Glutamatergic neuron (in vitro differentiated cells): Measurements from ENCODE around the gene MYL12A. TPM values are rescaled to one million over a fixed set of nuclear protein-coding genes. Genes with fewer than 3 reads are reported as not detected.

ENCODE experiments used
- DNase-seq: peaks from one replicate; pipeline ENCODE4 v3.0.0; 2022
- H3K27ac Mint-ChIP-seq: one replicate; pipeline ENCODE4 v1.8.0; 2020; ENCODE audit warnings: mild to moderate bottlenecking, mixed read lengths, inconsistent platforms; ENCODE audit not compliant: unreplicated experiment
- H3K27me3 Mint-ChIP-seq: one replicate; pipeline ENCODE4 v1.8.0; 2020; ENCODE audit warnings: mild to moderate bottlenecking, moderate library complexity, mixed read lengths, inconsistent platforms; ENCODE audit not compliant: unreplicated experiment
- H3K36me3 Mint-ChIP-seq: one replicate; pipeline ENCODE4 v1.8.0; 2020; ENCODE audit warnings: mild to moderate bottlenecking, mixed read lengths, inconsistent platforms; ENCODE audit not compliant: unreplicated experiment
- H3K4me1 Mint-ChIP-seq: one replicate; pipeline ENCODE4 v1.8.0; 2020; ENCODE audit warnings: mild to moderate bottlenecking, low read depth, mixed read lengths, inconsistent platforms; ENCODE audit not compliant: unreplicated experiment
- H3K4me3 Mint-ChIP-seq: one replicate; pipeline ENCODE4 v1.8.0; 2020; ENCODE audit warnings: mild to moderate bottlenecking, mixed read lengths, inconsistent platforms; ENCODE audit not compliant: unreplicated experiment
- H3K9me3 Mint-ChIP-seq: one replicate; pipeline ENCODE4 v1.8.0; 2020; ENCODE audit warnings: mild to moderate bottlenecking, moderate library complexity, mixed read lengths, inconsistent platforms; ENCODE audit not compliant: unreplicated experiment
- total RNA-seq: library from RNA; stranded (reverse); fragmentation: NEBNext Ultra II Directional; extraction: Animal tissue kit (Norgen Biotek cat#: 25700); gene quantifications from one replicate; pipeline ENCODE4 v1.2.1, GENCODE V29; 2021; ENCODE audit not compliant: unreplicated experiment
- TF ChIP-seq, protein P1 (sequence below): fragments of 200-600 bp; sonication (generic); IDR thresholded peaks from one replicate; pipeline ENCODE4 v1.5.0; 2021; ENCODE audit not compliant: partially characterized antibody, unreplicated experiment

The MYL12A gene
- total RNA-seq, 1 donor from 2014 or later, result 175 TPM

DNA sequence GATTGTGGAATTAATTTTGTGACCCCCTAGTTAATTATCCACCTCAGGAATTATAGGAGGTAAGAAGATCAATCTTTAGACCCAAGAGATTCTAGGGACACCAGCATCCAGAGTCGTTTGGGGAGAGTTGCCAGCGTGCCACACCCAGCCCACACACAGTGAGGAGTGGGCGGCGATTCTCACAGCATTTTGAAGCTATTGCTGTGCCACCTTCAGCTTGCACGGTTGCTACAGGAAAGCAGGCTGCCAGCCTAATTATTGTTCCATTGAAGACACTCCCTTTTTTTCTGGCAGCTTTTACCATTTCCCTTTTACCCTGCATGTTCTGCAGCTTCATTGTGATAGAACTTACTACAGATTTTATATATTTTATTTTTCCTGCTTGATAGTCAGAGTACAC is 13.1 kb upstream of the MYL12A start:
- Mint-ChIP-seq H3K9me3 (peaks cover 1% of the 10 kb centered on the region), H3K36me3 (peaks cover 4% of the 10 kb centered on the region), H3K4me1 (no peaks in the 10 kb centered on the region), H3K27me3 (no peaks in the 10 kb centered on the region), H3K27ac (no peak overlapping the region), H3K4me3 (no peak overlapping the region)
- TF ChIP-seq, protein P1, sequence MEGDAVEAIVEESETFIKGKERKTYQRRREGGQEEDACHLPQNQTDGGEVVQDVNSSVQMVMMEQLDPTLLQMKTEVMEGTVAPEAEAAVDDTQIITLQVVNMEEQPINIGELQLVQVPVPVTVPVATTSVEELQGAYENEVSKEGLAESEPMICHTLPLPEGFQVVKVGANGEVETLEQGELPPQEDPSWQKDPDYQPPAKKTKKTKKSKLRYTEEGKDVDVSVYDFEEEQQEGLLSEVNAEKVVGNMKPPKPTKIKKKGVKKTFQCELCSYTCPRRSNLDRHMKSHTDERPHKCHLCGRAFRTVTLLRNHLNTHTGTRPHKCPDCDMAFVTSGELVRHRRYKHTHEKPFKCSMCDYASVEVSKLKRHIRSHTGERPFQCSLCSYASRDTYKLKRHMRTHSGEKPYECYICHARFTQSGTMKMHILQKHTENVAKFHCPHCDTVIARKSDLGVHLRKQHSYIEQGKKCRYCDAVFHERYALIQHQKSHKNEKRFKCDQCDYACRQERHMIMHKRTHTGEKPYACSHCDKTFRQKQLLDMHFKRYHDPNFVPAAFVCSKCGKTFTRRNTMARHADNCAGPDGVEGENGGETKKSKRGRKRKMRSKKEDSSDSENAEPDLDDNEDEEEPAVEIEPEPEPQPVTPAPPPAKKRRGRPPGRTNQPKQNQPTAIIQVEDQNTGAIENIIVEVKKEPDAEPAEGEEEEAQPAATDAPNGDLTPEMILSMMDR, result no peak
- no peak for DNase-seq

- Mint-ChIP-seq H3K27me3 (no peaks in the 10 kb centered on the region), H3K27ac (no peak overlapping the region)
- no peak for DNase-seq
Observed at GRCh38 chr18:3235846-3236245, 11.8 kb upstream of the MYL12A start.

DNA sequence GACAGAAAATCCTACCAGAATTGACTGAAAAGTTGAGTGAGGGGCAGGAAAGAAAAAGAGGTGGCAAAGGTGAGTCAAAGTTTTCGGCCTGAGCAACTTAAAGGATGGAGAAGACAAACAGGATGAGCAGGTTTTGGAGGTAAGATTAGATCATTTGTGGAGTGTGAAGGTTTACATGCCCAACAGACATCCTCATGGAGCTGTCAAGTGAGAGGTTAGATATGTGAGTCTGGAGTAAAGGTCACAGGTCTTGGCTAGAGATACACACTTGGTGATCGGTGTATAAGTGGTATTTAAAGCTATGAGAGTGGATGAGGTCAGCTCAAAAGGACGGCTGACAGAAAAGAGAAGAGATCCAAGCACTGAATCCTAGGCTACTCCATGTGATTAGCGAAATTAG is 11.1 kb upstream of the MYL12A start:
- H3K27me3 Mint-ChIP-seq, result no peaks in the 10 kb centered on the region
- H3K4me1 Mint-ChIP-seq, result no peaks in the 10 kb centered on the region
- TF ChIP-seq, protein P1, result no peak
- no peak for DNase-seq
- H3K9me3 Mint-ChIP-seq, result peaks cover 1% of the 10 kb centered on the region
- H3K4me3 Mint-ChIP-seq, result no peak overlapping the region
- peaks cover 14% of the 10 kb centered on the region for H3K36me3 Mint-ChIP-seq
- H3K27ac Mint-ChIP-seq, result no peak overlapping the region

More at GRCh38 chr18:3235846-3236245, 11.8 kb upstream of the MYL12A start:
- peaks cover 12% of the 10 kb centered on the region for H3K36me3 Mint-ChIP-seq
- TF ChIP-seq, protein P1, result no peak
- H3K9me3 Mint-ChIP-seq, result peaks cover 1% of the 10 kb centered on the region
- no peaks in the 10 kb centered on the region for H3K4me1 Mint-ChIP-seq
- no peak overlapping the region for H3K4me3 Mint-ChIP-seq

DNA sequence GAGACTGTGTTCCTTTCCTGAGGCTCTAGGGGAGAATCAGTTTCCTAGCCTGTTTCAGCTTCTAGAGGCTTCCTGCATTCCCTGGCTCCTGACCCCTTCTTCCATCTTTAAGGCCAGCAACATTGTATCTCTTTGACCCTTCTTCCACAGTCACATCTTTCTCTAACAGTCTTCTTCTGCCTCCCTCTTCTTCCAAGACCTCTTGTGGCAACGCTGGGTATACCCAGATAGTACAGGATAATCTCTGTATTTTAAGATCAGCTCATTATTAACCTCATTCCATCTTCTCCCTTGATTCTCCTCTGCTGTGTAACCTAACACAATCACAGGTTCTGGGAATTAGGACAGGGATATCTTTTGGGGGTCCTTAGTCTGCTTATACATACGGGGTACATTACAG is 8.9 kb upstream of the MYL12A start:
- peaks cover 1% of the 10 kb centered on the region for H3K9me3 Mint-ChIP-seq
- H3K36me3 Mint-ChIP-seq, result peaks cover 14% of the 10 kb centered on the region
- no peak overlapping the region for H3K27ac Mint-ChIP-seq
- H3K4me3 Mint-ChIP-seq, result no peak overlapping the region
- H3K27me3 Mint-ChIP-seq, result no peaks in the 10 kb centered on the region
- TF ChIP-seq, protein P1, result no peak
- DNase-seq, result no peak
- H3K4me1 Mint-ChIP-seq, result no peaks in the 10 kb centered on the region

DNA sequence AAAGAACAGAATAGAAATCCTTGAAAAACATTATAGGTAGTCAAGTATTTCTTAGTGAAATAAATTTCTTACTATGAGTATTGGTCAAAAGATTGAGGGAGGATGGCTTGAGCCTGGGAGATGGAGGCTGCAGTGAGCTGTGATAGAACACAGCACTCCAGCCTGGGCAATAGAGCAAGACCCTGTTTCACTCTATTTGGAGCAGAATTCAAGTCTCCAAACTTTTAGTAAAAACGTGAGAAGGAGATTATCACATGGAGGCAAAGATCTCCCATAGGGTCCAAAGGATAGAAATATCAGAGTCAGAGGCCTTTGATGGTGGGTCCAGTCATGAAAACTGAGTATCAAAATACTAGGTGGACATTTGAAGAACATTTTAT is 2.4 kb upstream of the MYL12A start:
- no peak for DNase-seq
- Mint-ChIP-seq H3K36me3 (peaks cover 9% of the 10 kb centered on the region), H3K27me3 (no peaks in the 10 kb centered on the region), H3K4me3 (no peak overlapping the region), H3K27ac (no peak overlapping the region), H3K4me1 (peaks cover 11% of the 10 kb centered on the region), H3K9me3 (peaks cover 5% of the 10 kb centered on the region)
- TF ChIP-seq, protein P1, result no peak
